GM18505 (cell line): ENCODE measurements around the gene ARHGAP9.

Source experiments
- ATAC-seq: cut with Tn5 transposase; IDR thresholded peaks from one replicate; pipeline ENCODE4 v1.9.1; 2021; ENCODE audit not compliant: unreplicated experiment
- POLR2A ChIP-seq: IDR thresholded peaks from 4 replicates; pipeline ENCODE4 v1.6.1; 2011; ENCODE audit warnings: borderline replicate concordance; ENCODE audit not compliant: insufficient read depth, insufficient read length; ENCODE audit errors: extremely low read depth

Gene ARHGAP9

DNA sequence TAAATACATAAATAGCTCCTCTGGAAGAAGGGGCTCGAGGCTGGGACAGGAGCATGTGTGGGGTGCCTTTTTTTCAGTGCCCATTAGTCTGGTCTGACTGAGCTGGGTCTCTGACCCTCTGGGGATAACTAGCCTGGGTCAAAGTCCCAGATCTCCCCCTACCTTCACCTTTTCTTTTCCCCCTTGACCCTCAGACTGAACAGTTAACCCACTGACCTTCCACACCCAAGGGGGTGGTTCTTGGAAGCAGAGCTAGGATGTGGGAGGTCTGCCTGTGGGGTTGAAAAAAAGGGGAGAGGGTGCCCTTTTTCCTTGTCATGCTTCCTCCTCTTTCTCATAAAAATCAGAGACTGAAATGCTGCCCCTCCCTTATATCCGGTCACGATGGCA lies 21.0 kb downstream of the ARHGAP9 start:
- ATAC-seq, result no peak

DNA sequence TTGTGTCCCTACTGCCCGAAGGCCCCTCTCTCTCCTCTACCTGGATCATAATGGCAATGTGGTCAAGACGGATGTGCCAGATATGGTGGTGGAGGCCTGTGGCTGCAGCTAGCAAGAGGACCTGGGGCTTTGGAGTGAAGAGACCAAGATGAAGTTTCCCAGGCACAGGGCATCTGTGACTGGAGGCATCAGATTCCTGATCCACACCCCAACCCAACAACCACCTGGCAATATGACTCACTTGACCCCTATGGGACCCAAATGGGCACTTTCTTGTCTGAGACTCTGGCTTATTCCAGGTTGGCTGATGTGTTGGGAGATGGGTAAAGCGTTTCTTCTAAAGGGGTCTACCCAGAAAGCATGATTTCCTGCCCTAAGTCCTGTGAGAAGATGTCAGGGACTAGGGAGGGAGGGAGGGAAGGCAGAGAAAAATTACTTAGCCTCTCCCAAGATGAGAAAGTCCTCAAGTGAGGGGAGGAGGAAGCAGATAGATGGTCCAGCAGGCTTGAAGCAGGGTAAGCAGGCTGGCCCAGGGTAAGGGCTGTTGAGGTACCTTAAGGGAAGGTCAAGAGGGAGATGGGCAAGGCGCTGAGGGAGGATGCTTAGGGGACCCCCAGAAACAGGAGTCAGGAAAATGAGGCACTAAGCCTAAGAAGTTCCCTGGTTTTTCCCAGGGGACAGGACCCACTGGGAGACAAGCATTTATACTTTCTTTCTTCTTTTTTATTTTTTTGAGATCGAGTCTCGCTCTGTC lies 22.8 kb downstream of the ARHGAP9 start:
- ATAC-seq, result no peak
- no peak for TF ChIP-seq POLR2A

More for the DNA sequence above, 21.0 kb downstream of the ARHGAP9 start:
- TF ChIP-seq POLR2A, result no peak

DNA sequence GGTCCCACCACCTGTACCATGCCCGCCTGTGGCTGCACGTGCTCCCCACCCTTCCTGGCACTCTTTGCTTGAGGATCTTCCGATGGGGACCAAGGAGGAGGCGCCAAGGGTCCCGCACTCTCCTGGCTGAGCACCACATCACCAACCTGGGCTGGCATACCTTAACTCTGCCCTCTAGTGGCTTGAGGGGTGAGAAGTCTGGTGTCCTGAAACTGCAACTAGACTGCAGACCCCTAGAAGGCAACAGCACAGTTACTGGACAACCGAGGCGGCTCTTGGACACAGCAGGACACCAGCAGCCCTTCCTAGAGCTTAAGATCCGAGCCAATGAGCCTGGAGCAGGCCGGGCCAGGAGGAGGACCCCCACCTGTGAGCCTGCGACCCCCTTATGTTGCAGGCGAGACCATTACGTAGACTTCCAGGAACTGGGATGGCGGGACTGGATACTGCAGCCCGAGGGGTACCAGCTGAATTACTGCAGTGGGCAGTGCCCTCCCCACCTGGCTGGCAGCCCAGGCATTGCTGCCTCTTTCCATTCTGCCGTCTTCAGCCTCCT lies 23.4 kb downstream of the ARHGAP9 start:
- no peak for TF ChIP-seq POLR2A
- ATAC-seq, result no peak

DNA sequence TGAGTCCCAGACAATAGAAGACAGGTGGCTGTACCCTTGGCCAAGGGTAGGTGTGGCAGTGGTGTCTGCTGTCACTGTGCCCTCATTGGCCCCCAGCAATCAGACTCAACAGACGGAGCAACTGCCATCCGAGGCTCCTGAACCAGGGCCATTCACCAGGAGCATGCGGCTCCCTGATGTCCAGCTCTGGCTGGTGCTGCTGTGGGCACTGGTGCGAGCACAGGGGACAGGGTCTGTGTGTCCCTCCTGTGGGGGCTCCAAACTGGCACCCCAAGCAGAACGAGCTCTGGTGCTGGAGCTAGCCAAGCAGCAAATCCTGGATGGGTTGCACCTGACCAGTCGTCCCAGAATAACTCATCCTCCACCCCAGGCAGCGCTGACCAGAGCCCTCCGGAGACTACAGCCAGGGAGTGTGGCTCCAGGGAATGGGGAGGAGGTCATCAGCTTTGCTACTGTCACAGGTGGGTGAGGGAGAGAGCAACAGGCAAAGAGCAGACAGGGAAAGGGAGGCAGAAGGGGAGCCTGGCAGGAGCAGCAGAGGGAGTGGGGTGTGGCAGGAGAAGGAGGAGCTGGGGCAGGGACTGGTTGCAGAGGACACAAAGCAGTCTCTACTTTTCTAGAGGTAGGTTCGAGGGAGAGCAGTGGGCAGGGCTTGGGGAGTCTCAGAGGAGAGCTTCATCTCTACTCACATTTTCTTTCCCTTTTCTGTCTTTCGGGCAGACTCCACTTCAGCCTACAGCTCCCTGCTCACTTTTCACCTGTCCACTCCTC lies 24.1 kb downstream of the ARHGAP9 start:
- no peak for TF ChIP-seq POLR2A
- no peak for ATAC-seq

DNA sequence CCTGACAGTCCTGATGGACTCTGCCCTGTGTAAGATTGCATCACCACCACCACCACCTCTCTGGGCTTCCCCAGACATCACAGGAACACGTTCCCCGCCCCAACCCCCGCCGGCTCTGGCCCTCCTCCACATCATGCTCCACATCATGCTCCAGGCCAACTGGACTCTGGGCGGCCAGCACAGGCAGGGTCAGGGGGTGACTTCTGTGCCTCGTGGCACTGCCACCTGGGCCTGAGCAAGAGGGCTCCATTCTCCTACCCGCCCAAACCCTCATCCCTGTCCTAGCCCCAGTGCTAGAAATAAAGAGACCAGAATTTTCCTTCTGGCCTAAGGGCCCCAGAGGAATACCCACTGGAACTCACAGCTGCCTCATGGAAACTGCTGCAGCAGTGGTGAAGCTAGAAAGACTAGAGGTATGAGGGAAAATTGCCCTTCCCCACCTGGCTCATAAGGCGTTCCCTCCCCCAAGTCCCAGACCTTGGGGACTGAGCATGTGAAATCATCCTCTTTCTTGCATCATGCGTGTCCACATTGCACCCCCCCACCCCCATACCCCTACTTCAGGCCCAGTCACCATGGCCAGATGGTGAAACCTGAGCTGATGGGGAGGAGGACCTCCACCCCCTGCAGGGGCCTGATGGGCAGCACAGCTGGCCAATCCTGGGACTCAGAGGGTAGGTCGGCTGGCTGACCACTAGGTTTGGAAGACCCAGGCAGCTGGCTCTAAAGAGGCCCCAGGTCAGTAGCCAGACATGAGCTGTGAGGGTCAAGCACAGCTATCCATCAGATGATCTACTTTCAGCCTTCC lies 24.9 kb downstream of the ARHGAP9 start, which contains the start of gene INHBE:
Gene INHBE, plus strand, starts transcription at position 742 of the 808 bp plus-strand sequence. CDS start 230 bp downstream, outside the sequence.
- TF ChIP-seq POLR2A, result no peak
- no peak for ATAC-seq

DNA sequence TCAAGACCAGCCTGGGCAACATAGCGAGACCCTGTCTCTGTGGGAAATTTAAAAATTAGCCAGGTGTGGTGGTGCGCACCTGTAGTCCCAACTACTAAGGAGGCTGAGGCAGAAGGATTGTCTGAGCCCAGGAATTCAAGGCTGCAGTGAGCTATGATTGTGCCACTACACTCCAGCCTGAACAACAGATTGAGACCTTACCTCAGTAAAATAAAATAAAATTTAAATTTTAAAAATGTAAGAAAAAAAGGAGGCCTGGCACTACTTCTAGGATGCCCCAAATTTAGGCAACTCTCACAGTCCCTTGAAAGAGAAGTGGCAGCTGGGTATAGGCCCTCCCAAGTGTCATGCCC lies 25.5 kb downstream of the ARHGAP9 start:
- TF ChIP-seq POLR2A, result no peak
- no peak for ATAC-seq

DNA sequence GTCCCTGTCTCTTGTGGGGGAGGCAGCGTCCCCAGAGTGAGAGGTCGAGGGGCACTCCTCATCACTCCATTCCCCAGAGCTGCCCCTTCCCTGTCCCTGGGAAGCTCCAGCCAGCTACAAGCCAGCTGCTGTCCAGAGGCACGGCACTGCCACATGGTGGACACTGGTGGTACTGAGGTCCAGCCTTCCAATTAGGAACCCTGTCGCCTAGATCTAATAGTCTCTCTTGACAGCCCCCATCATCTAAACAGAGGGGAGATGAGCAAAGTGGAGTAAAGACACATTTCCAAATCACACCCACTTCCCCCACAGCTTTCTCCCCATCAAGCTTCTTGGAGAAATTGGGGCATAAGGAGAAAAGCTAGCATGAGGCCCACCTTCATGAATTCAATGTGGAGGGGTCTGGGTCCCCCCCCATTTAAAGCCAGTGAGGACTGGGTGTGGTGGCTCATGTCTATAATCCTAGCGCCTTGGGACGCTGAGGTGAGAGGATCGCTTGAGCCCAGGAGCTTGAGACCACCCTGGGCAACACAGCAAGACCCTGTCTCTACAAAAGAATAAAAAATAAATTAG lies 26.6 kb downstream of the ARHGAP9 start:
- no peak for TF ChIP-seq POLR2A
- no peak for ATAC-seq

DNA sequence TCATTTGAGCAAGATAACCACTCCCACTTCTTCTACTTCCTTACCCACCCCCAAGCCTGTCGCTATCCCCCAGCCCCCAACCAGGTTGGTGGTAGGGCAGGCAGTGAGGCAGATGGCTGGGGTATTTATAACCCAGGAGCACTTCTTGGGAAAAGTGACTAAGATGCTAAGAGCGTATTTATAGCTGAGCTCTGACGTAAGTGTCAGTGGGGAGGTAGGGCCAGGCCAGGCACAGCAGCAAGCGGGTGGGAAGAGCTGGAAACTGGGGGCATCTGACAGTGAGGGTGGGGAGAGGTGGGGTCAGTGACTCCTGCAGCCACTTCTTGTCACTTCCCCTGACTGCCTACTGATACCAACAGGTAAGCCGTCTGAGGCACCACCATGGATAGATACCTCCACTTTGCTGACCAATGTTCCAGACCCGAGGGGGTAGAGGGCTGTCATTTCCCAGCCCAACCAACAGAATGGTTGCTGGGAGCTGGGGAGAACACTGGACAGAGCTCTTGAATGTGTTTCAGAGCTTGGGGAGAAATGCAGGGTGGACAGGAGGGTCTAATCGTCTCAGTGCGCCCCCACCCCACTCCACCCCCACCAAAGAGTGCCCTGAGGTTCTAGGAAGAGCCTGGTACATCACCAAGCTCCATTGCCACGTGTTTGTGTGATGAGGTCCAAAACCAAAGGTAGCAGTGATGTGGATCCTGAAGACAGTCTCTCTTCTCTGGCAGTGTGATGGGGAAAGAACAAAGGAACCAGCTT lies 27.3 kb downstream of the ARHGAP9 start:
- no peak for ATAC-seq
- TF ChIP-seq POLR2A, result no peak

DNA sequence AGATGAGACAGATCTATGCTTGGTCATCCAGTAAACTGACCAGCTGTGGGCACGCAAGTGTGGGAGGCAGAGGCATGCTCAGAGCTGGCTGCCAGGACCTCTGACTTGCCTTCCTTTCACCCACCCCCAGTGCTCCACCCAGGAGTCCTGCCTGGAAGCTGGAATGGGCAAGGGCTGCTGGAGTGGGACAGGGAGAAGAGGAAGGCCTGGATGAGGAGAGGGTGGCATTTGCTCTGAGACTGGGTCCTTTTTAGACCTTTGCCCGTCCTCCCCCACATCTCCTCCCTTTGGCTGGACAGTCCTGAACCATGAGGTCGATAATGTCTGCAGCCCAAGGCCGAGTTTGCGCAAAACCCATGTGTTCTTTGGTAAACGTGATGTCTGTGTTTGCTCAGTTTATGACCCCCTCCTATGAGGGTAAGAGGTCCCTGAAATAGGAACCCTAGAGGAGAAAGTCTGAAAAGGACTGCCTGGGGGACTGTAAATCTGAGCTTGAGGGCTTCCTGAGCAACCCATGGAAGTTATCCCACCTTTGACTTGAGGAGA lies 28.4 kb downstream of the ARHGAP9 start:
- no peak for TF ChIP-seq POLR2A
- no peak for ATAC-seq

DNA sequence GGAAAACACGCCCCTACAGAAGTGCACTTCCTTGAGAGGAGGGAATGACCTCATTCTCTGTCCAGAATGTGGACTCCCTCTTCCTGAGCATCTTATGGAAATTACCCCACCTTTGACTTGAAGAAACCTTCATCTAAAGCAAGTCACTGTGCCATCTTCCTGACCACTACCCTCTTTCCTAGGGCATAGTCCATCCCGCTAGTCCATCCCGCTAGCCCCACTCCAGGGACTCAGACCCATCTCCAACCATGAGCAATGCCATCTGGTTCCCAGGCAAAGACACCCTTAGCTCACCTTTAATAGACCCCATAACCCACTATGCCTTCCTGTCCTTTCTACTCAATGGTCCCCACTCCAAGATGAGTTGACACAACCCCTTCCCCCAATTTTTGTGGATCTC lies 29.6 kb downstream of the ARHGAP9 start:
- no peak for ATAC-seq
- no peak for TF ChIP-seq POLR2A

DNA sequence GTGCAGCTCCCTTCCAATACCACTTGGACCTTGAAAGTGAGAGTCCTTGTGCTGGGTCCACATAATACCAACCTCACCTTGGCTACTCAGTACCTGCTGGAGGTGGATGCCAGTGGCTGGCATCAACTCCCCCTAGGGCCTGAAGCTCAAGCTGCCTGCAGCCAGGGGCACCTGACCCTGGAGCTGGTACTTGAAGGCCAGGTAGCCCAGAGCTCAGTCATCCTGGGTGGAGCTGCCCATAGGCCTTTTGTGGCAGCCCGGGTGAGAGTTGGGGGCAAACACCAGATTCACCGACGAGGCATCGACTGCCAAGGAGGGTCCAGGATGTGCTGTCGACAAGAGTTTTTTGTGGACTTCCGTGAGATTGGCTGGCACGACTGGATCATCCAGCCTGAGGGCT lies 30.3 kb downstream of the ARHGAP9 start:
- TF ChIP-seq POLR2A, result no peak
- ATAC-seq, result no peak

DNA sequence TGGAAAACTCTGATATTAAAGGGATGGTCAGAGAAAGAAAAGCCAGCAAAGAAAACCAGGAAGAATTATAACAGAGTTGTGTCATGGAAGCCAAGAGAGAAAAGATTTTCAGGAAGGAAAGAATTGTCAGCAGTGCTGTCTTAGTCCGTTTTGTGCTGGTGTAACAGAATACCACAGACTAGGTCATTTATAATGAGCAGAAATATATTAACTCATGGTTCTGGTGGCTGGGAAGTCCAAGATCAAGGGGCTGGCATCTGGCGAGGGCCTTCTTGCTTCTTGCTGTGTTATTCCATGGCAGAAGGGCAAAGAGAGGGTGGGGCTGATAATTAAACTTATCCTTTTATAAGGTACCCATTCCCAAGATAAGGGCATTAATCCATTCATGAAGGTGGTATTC lies 31.0 kb downstream of the ARHGAP9 start:
- ATAC-seq, result no peak

More for the DNA sequence above, 31.0 kb downstream of the ARHGAP9 start:
- TF ChIP-seq POLR2A, result no peak
